Measurements from ENCODE around the gene RFLNA.

Gene RFLNA

DNA sequence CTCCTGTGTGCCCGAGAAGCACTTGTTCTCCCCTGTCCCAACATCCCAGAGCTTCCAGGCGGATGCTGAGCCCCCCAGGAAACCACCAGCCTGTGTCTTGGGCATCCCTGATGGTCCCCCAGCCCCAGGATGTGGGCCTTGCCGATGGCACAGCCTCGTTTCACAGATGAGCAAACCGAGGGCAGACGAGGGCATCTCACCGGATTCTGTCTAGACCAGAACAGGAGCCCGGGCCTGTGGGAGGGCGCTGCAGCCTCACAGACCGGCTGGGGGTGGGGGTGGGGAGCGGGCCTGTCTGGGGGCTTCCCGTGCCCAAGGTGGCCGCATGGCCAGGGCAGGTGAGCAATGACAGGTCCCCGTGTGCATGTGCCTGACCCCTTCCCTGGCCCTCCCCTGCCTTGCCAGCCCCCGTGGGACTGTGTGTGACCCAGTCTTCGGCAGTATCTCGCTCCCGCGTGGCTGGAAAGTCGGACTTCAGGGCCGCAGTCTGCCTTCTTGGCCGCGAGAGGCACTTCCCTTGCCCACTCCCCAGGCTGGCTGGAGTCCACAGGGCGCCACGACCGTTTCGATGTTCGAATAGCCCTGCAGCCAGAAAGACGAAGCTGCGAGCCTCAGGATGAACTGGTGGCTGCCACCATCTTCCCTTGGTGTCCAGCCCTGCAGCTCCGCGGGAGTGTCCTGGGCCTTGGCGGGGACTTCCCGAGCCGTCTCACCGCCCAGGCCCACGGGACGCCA, 8.9 kb downstream of the RFLNA start:
- no peak for DNase-seq (ENCODE audit: low read depth)

DNA sequence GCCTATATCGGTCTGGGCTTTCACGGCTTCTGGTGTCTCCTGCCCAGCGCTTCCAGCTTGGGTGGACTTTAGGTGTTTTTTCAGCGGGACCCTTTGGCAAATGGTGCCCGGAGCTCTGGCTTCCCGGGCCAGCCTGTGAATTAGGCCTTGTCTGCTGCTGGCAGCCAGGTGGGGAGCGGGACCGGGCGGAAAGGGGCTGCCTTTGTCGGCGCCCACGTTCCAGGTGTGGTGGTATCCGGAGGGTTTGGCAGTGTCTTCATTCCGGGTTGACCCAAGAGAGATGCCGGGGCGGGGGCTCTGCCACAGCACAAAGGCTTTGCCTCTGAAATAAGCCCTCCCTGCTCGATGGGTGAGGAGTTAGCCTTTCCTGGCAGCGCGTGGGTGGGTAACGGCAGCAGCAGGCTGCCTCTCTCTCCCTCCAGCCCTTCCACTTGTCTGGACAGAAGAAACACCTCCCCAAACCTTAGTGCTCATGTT, 9.5 kb downstream of the RFLNA start:
- DNase-seq (ENCODE audit: low read depth) = no peak

GRCh38 chr12:124305136-124305535, 10.2 kb downstream of the RFLNA start:
- no peak for DNase-seq (ENCODE audit: low read depth)

DNA sequence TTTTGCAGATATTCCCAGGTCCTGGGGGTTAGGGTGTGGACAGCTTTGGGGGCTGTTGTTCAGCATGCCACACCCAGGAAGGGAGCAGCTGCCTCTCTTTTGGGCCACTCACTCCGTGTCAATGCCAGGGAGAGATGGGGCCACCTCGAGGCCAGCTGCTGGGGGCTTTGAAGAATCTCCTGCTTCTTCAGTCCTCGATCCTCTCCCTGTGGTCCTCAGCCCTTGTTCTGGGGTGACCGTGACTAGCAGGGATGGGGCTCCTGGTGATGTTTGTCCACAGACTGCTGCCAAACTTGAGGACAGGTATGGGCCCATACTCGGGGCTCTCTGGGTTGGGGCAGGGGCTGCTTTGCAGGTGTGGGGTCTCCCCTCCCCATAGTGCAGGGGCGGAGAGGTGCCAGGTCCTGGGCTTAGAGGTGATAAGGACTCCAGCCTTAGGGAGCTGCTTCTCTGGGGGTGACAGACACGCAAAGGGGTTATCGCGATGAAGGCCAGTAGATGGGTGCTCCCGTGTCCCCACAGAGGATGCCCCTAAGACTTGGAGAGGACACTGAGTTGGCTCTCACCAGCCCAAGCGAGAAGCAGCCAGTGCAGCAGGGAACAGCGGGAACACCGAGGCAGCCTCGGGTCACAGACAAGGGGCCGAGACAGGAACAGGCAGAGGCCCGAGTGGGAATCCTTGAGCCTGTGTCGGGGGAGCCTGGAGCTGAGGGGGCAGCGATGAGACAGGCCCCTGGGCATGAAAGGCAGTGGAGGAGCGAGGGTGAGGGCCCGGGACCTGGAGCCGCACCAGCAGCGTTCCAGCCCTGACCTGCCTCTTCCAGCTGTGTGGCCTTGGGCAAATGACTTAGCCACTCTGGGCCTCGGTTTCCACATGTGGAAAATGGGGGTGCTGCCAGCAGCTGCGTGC, 11.1 kb downstream of the RFLNA start:
- no peak for DNase-seq (ENCODE audit: low read depth)

DNA sequence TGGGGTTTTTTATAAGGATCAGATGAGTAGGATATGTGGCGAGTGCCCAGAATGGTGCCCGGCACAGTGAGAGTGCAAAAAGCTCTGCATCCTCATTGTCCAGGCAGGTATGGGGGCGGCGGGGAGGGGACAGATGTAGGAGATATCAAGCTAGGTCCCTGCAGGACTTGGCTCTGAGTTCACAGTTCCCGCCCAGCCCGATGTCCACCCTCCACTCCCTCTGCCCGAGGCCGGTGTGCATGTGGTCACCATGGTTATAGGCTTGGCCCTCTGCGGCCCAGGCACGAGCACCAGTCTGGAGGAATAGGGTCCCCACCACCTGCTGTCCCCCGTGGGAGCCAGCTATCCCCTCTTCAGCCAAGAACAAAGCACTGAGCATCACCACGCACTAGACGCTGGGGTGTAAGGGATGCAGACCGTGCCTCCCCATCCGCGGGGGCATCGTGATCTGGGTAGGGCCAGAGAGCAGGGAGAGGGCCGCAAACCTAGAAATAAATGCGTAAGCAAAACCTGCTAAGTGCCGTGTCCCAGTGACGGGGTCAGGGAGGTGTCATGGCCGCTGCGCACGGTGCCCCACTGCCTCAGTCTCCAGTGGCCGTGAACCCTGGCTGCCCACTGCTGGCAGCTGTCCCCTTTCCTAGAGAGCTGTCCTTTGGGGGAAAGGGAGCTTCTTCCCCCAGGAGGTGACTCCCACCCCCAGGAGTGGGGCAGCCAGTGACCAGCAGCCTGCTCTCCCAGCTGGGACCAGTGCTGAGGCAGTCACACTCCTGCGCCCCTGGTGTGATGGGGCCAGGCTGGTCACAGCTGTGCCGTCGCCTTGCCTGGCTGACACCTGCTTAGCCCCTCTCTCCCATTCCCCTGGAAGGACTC, 12.0 kb downstream of the RFLNA start:
- DNase-seq (ENCODE audit: low read depth) = no peak

DNA sequence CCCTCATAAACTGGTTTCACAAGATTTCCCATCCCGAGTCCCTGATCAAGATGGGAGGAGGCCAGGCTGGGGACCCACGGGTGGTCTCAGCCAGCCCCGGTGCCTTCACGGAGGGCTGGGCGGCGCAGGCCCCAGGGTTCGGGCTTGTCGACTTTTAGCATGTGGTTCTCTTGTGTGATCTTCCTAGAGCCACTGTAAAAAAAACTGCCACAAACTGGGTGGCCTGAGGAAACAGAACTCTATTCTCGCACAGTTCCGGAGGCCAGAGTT, 12.6 kb downstream of the RFLNA start:
- DNase-seq (ENCODE audit: low read depth) = no peak

GRCh38 chr12:124308741-124309140, 13.8 kb downstream of the RFLNA start:
- no peak for DNase-seq (ENCODE audit: low read depth)

DNA sequence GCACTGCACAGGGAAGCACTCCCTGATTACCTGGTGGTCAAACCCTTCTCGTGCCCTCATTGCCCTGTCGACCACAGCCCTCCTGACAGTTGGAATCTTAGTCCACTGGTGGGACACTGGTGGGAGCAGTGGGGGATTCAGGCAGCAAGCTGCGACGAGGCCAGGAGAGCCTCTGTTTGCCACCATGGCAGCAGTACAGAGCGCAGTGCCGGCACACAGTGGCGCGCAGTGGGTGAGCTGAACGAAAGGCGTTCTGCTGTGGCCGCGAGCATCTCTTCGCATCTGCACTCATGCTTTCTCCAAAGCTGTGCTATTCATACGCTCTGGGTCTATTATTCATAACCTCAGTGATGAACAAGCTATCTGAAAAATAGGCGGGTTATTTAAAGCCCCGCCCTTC, 14.3 kb downstream of the RFLNA start:
- no peak for DNase-seq (ENCODE audit: low read depth)

- no peak for DNase-seq (ENCODE audit: low read depth)
These were observed 14.9 kb downstream of the RFLNA start for GRCh38 chr12:124309744-124310143.

DNA sequence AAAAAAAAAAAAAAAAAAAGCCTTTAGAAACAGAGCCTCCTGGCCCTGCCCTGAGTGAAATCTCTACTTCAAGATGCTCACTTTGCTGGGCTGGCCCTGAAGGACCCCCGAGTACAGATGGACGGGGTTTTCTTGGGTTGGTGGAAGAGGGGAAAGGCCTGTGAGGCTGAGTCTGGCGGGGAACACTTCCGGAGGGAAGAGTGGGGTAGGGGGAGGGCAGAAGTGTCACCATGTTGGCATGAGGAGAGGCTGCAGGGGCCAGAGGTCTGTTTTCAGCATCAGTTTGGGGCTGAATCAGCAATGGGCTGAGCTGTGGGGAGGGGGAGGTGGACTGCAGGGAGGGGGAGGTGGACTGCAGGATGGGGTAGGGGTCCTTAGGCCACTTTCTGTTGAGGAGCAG, 15.3 kb downstream of the RFLNA start:
- DNase-seq (ENCODE audit: low read depth) = no peak

- no peak for DNase-seq (ENCODE audit: low read depth)
These were observed 15.9 kb downstream of the RFLNA start for GRCh38 chr12:124310785-124311184.

- no peak for DNase-seq (ENCODE audit: low read depth)
These were observed 16.6 kb downstream of the RFLNA start for GRCh38 chr12:124311292-124312109.

DNA sequence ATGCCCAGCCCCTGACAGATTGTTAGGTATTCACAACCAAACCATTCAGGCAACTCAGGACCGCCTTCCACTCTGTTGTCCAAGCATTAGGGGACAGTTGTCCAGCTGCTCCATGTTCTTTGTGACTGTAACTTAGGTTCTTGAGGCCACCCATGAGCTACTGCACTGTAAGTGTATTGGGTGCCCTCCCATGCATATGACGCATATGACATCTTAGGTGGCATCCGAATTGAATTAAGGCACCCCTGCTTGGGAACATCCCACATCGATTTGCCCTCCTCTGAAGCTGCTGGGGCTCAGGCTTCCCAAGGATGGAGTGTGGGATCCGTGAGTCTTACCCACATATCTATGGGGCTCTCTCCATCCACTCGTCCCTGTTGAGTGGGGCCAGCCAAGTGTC, 17.7 kb downstream of the RFLNA start:
- DNase-seq (ENCODE audit: low read depth) = no peak

GRCh38 chr12:124314207-124314606, 19.3 kb downstream of the RFLNA start:
- no peak for DNase-seq (ENCODE audit: low read depth)

GRCh38 chr12:124314766-124315165, 19.9 kb downstream of the RFLNA start:
- DNase-seq (ENCODE audit: low read depth) = no peak

- DNase-seq (ENCODE audit: low read depth) = no peak
These were observed 20.6 kb downstream of the RFLNA start for GRCh38 chr12:124315372-124316044.

- DNase-seq (ENCODE audit: low read depth) = no peak
These were observed 21.5 kb downstream of the RFLNA start for GRCh38 chr12:124316257-124316900.

GRCh38 chr12:124317400-124317799, 22.5 kb downstream of the RFLNA start:
- no peak for DNase-seq (ENCODE audit: low read depth)

GRCh38 chr12:124318278-124319020, 23.6 kb downstream of the RFLNA start:
- DNase-seq (ENCODE audit: low read depth) = no peak
